NCI-H526 treated with DMSO at 0.1 percent for 48 hours (cell line): ENCODE data around the gene PAQR4.

Experiments
- DNase-seq: peaks from one replicate; lab custom pipeline; 2025; lab: John Stamatoyannopoulos, UW

Gene PAQR4

DNA sequence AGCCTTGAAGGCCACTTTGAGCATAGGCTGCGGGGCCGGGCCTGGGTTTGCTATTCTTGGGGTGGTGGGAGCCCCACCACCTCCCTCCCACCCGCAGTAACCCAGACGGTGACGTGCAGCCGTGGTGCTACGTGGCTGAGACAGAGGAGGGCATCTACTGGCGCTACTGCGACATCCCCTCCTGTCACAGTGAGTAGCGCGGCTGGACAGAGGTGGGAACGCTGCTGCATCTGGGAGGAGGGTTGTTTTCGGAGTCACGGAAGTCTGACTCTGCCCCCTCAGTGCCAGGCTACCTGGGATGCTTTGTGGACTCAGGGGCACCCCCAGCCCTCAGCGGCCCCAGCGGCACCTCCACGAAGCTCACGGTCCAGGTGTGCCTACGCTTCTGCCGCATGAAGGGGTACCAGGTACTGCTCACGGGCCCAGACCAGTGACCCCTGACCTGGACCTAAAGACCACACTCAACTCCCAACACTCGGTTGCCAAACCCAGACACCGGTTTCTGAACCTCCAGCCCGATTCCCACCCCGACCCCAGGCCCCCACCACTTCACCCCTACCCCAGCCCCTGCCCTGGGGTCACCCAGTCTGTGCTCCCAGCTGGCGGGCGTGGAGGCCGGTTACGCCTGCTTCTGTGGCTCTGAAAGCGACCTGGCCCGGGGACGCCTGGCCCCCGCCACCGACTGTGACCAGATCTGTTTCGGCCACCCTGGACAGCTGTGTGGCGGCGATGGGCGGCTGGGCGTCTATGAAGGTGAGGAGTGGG lies 2.9 kb upstream of the PAQR4 start:
- DNase-seq, result no peak

DNA sequence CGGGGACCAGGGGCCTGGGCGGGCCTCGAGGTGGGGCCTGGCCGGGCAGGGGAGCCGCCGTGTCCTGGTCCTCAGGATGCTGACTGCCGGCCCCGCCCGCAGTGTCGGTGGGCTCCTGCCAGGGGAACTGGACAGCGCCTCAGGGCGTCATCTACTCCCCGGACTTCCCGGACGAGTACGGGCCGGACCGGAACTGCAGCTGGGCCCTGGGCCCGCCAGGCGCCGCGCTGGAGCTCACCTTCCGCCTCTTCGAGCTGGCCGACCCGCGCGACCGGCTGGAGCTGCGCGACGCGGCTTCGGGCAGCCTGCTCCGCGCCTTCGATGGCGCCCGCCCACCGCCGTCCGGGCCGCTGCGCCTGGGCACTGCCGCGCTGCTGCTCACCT lies 2.3 kb upstream of the PAQR4 start:
- no peak for DNase-seq

DNA sequence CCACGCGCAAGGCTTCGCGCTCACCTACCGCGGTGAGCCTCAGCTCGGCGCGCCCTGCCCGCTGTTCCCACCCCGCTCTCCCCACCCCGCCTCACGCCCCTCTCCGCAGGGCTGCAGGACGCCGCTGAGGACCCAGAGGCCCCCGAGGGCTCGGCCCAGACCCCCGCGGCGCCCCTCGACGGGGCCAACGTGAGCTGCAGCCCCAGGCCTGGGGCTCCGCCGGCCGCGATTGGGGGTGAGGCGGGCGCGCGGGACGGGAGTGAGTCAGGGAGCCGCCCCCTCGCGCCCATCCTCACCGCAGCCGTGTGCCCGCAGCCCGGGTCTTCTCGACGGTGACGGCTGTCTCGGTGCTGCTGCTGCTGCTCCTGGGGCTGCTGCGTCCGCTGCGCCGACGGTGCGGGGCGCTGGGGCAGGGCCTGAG lies 1.9 kb upstream of the PAQR4 start:
- DNase-seq, result no peak

DNA sequence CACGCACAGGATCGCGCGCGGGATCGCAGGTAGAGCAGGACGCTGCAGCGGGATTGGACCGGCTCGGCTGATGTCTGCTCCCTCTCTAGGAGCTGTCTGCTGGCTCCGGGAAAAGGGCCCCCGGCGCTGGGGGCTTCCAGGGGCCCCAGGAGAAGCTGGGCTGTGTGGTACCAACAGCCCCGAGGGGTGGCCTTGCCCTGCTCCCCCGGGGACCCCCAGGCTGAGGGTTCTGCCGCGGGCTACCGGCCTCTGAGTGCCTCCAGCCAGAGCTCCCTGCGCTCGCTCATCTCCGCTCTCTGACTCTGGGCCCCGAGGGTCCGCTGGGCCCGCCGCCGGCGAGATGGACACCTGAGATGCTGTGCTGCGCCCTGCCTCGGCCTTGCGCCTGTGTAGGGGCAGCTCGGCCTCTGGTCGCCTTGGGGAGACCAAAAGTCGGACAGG lies 1.4 kb upstream of the PAQR4 start:
- DNase-seq, result no peak

DNA sequence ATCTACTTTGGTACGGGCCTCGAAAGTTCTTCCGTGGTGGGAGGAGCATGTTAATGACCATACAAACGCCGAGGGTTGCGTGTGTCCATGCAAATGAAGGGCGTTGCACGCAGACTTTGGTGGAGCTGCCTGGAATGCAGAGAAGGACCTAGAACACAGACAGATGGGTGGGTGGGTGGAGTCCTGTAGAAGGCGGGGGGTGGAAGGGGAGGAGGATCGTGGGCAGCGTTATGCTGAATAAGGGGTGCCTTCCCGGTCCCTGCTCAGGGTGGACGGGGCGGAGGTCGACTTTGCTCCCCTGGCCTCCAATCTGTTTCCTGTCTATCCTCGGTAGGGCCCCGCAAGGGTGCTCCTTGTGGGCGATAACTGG lies 795 bp upstream of the PAQR4 start:
- DNase-seq, result peak; percentile 14

DNA sequence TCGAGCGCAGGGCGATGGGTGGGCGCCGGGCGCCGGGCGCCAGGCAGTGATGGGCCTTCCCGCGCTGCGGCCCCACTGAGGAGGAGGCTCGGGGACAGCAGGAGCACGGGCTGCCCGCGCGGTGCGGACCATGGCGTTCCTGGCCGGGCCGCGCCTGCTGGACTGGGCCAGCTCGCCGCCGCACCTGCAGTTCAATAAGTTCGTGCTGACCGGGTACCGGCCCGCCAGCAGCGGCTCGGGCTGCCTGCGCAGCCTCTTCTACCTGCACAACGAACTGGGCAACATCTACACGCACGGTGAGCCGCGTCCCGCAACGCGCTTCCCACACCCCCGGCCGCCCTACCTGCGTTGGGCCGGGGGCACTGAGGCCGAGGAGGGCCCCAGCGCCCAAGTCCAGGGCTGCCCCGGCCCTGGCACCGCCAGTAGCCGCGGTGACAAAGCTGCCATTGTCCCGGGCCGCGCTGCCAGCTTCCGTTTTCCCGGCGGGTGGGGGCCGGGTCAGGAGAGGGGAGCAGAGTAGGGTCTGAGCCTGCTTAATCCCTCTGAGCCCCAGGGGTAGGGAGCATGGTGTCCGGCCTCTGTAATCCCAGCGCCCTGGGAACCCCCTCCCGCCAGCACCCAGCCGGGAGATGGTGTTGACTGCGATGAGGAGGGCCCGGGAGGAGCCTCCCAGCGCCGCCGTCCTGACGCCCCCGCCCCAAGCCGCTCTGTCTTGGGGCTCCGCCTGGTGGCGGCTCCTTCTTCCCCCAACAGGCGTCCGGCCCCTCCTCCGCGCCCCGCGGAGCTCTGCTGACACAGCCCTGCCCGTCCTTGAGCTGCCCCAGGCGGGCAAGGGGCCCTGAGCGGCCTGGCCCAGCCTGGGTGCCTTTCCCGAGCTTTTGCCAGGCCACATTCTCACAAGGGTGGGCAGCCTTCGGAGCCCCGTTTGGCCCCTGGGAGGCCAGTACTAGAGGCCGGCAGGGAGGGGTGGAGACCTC lies 685 bp downstream of the PAQR4 start:
- DNase-seq, result no peak

GRCh38 chr16:2970563-2970962 lies 1.4 kb downstream of the PAQR4 start:
- DNase-seq, result peak; percentile 9

GRCh38 chr16:2971134-2971984 lies 2.2 kb downstream of the PAQR4 start:
- no peak for DNase-seq

- no peak for DNase-seq
Observed at GRCh38 chr16:2971985-2972784, 3.0 kb downstream of the PAQR4 start.

- no peak for DNase-seq
Observed at GRCh38 chr16:2973093-2973492, 3.9 kb downstream of the PAQR4 start.

DNA sequence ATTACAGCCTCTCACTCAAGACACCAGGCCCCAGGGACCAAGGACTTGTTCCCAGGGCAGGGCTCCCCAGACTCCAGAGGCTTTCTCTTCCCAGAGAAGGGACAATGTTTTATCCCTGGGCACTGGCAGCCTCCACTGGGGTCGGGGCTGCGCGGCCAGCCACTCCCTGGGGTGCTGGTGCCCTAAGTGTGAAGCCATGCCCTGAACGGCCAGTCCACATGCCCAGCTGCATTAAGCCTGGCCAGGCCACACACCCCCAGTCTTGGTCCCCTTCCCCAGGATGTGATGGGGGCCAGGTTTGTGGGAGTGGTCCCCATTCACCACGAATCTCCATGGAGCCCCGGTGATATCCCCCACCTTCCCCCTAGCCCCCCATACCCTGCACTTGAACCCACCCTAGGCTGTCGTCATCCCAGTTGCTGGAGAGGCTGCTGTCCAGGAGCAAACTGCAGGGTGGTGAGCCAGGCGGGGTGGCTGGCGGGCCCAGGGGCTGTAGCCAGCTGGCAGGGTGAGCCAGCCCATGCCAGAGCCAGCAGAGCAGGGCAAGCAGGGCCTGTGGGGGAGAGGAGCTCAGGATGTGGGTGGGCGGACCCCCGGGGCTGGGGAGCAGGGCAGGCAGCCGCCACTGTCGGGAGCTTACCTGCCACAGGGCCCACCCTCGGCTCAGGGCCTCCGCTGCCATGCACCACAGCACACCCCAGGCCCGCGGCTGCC lies 4.6 kb downstream of the PAQR4 start:
- no peak for DNase-seq

- no peak for DNase-seq
Observed at GRCh38 chr16:2974319-2975056, 5.3 kb downstream of the PAQR4 start.

GRCh38 chr16:2975161-2975795 lies 6.1 kb downstream of the PAQR4 start:
- DNase-seq, result no peak

DNA sequence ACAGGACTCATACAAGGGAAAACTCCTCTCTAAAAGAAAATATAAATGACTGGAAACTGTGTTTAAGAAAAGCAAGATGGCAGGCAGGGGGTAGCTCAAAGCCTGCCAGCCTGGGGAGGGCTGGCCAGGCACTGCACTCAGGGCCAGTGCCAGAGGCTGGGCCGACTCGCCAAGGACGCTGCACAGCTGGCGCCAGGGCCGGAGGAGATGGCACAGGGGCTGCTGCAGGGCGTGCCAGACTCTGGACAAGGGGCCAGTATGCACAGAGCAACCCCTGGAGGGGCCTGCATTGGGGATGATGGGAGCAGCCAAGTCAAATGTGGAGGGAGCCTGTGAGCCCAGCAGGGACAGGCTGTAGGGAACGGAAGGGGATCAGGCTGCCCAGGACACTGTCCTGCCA lies 7.1 kb downstream of the PAQR4 start:
- DNase-seq, result no peak

GRCh38 chr16:2976673-2977072 lies 7.5 kb downstream of the PAQR4 start:
- DNase-seq, result no peak

- DNase-seq, result no peak
Observed at GRCh38 chr16:2977440-2977839, 8.3 kb downstream of the PAQR4 start.

GRCh38 chr16:2979669-2980226 lies 10.6 kb downstream of the PAQR4 start:
- no peak for DNase-seq

- DNase-seq, result peak; percentile 37
Observed at GRCh38 chr16:2980227-2981176, 11.4 kb downstream of the PAQR4 start, which contains the start of gene PKMYT1. TSS of gene PKMYT1 (minus strand) at chr16:2980446. CDS start at chr16:2979657, 789 bp downstream.
